ENCODE results near the gene GRM7. TPM values are rescaled to one million over a fixed set of nuclear protein-coding genes. Genes with fewer than 3 reads are reported as not detected.
A peak's percentile ranks its signal among the peaks of the same experiment; 100 is the strongest.

The GRM7 gene
- total and polyA plus RNA-seq, 2 donors = 0.14 to 1.7 TPM

DNA sequence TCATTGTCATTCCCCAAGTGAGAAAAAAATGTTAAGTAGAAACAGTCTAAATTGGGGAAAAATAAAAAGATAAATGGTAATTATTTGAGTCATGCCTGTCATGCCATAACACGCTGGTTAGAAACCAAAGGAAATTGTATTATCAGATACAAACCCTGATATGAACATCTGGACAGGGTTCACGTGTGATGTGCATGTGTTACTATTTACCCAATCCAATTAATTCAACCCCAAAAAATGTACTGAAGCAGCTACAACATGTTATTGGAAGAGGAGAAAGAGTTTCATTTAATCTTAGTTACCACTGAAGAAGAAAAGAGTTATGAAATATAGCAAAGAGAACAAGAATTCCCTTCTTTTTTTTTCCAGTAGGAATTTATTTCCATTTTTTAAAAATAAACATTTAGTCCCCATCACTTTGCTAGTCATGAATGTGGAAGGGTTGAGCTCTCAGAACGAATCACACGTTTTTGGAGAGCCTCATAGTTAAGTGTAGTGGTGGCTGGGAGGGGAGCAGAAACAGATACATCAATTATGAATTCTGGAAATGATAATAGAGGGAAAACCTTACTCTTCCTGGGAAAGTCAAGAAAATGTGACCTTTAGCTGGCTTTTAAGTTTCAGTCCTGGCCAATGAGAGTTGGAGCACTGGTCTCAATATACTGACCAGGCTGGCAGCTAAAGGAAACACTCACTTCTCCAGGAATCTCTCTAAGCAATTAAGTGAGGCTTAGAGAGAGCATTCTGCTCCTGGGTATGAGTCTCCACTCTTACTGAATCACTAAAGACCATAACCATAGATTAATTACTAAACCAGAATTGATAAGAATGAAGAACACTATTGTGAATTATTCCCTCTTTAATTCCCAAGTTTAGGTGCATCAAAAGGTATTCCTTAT, 796.5 kb downstream of the GRM7 start:
- DNase-seq (ENCODE audit: low read depth in 6 of 9, low spot score in 9 of 9) = no peak
- Histone ChIP-seq H3K27me3 (ENCODE audit: control insufficient read depth in 2 of 2, insufficient read depth in 1 of 2, low read length in 1 of 2) (no peaks in the 10 kb centered on the region), H3K27ac (ENCODE audit: low read depth in 1 of 2, low read length in 1 of 2) (no peak overlapping the region), H3K9me3 (ENCODE audit: control insufficient read depth in 2 of 2, insufficient read depth in 1 of 2, low read length in 1 of 2) (no peaks in the 10 kb centered on the region), H3K4me3 (ENCODE audit: low read length in 2 of 2) (no peak overlapping the region), H3K4me1 (ENCODE audit: control insufficient read depth in 2 of 2, insufficient read depth in 2 of 2, low read length in 2 of 2) (no peaks in the 10 kb centered on the region), H3K36me3 (ENCODE audit: control insufficient read depth in 2 of 2, insufficient read depth in 2 of 2, low read length in 1 of 2) (no peaks in the 10 kb centered on the region)
- WGBS = 73% methylated on average over 4 of the region's 4 CpGs

DNA sequence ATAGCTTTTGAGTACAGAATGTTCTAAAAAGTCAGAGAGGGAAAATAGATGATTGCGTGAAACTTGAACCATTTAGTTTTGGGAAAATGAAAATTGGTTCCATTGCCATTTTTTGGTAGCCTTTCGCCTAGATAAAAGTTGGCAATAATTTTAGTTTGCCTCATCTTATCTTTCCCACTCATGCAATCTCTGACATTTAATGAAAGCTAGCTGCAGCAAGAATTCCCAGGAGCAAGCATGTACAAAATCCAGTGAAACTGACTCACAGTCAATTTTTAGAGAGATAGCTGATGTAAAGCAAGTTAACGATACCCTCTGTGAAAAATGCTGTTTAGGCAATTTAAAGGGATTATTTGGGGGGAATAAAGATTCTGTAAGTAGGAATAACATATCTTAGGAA, 797.4 kb downstream of the GRM7 start:
- WGBS = 96% methylated on average over 3 of the region's 3 CpGs
- H3K27ac ChIP-seq (ENCODE audit: low read depth in 1 of 2, low read length in 1 of 2) = no peak overlapping the region
- no peak for DNase-seq (ENCODE audit: low read depth in 6 of 9, low spot score in 9 of 9)
- no peaks in the 10 kb centered on the region for H3K27me3 ChIP-seq (ENCODE audit: control insufficient read depth in 2 of 2, insufficient read depth in 1 of 2, low read length in 1 of 2)
- H3K9me3 ChIP-seq (ENCODE audit: control insufficient read depth in 2 of 2, insufficient read depth in 1 of 2, low read length in 1 of 2) = no peaks in the 10 kb centered on the region
- no peaks in the 10 kb centered on the region for H3K36me3 ChIP-seq (ENCODE audit: control insufficient read depth in 2 of 2, insufficient read depth in 2 of 2, low read length in 1 of 2)
- no peaks in the 10 kb centered on the region for H3K4me1 ChIP-seq (ENCODE audit: control insufficient read depth in 2 of 2, insufficient read depth in 2 of 2, low read length in 2 of 2)
- no peak overlapping the region for H3K4me3 ChIP-seq (ENCODE audit: low read length in 2 of 2)

DNA sequence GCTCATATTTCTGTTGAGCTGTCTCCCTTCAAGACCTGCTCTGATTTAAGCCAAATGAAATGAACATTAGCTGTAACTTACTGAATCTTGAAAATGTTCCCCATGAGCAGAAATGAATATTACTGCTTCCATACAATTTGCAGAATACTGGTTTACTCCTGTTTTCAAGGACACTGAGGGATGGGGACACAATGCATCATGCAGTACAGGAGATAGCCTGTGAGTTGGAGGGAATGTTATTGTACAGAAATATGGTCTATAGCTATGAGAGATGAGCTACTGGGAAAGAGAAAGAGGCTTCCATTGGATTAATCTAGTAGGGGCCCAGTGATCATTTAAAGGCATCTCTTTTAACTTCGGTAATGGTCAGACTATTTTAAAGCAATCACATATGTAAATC, 798.2 kb downstream of the GRM7 start:
- DNase-seq (ENCODE audit: low read depth in 6 of 9, low spot score in 9 of 9) = no peak
- H3K36me3 ChIP-seq (ENCODE audit: control insufficient read depth in 2 of 2, insufficient read depth in 2 of 2, low read length in 1 of 2) = no peaks in the 10 kb centered on the region
- no peak overlapping the region for H3K4me3 ChIP-seq (ENCODE audit: low read length in 2 of 2)
- H3K27me3 ChIP-seq (ENCODE audit: control insufficient read depth in 2 of 2, insufficient read depth in 1 of 2, low read length in 1 of 2) = no peaks in the 10 kb centered on the region
- WGBS = 96% methylated on average over 1 of the region's 1 CpG
- no peaks in the 10 kb centered on the region for H3K4me1 ChIP-seq (ENCODE audit: control insufficient read depth in 2 of 2, insufficient read depth in 2 of 2, low read length in 2 of 2)
- no peak overlapping the region for H3K27ac ChIP-seq (ENCODE audit: low read depth in 1 of 2, low read length in 1 of 2)
- no peaks in the 10 kb centered on the region for H3K9me3 ChIP-seq (ENCODE audit: control insufficient read depth in 2 of 2, insufficient read depth in 1 of 2, low read length in 1 of 2)

DNA sequence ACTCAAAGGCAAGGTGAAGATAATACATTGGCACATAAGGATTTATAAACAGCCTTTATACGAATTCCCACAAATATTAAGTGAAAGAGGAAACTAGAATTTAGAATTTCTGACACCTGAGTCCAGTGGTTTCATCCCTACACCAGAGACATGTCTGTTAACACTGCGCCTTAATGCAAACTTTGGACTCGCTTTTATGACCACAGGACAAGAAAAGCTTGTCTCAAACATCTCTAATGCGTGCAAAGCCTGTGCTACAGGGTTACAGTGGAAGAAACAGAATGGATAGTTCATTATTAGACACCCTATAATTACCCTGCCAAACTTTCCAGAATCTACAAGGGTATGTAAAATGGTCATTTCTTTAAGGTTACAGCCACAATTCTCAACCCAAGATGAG, 802.9 kb downstream of the GRM7 start:
- no peaks in the 10 kb centered on the region for H3K4me1 ChIP-seq (ENCODE audit: control insufficient read depth in 2 of 2, insufficient read depth in 2 of 2, low read length in 2 of 2)
- WGBS = 92% methylated on average over 4 of the region's 4 CpGs
- no peak overlapping the region for H3K27ac ChIP-seq (ENCODE audit: low read depth in 1 of 2, low read length in 1 of 2)
- no peaks in the 10 kb centered on the region for H3K27me3 ChIP-seq (ENCODE audit: control insufficient read depth in 2 of 2, insufficient read depth in 1 of 2, low read length in 1 of 2)
- H3K36me3 ChIP-seq (ENCODE audit: control insufficient read depth in 2 of 2, insufficient read depth in 2 of 2, low read length in 1 of 2) = no peaks in the 10 kb centered on the region
- DNase-seq (ENCODE audit: low read depth in 6 of 9, low spot score in 9 of 9) = no peak
- no peaks in the 10 kb centered on the region for H3K9me3 ChIP-seq (ENCODE audit: control insufficient read depth in 2 of 2, insufficient read depth in 1 of 2, low read length in 1 of 2)
- H3K4me3 ChIP-seq (ENCODE audit: low read length in 2 of 2) = no peak overlapping the region

DNA sequence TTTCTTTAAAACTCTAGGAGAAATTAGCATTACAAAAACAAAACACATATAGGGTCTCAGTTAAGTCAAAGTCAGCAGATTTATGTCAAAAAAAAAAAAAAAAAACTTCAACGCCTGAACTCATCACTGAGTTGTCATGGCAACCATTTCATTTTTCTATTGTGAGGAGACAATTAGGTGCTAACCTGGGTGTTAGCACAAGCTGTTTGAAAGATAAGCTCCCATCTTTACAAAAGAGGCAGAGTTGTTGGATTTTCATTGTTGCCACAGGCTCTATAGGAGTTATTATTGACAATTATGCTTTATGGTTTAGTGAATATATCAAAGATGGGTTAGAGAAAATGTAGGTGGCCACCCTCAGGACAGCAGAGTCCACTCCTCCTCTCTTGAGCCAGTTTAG, 806.9 kb downstream of the GRM7 start:
- Histone ChIP-seq H3K27ac (ENCODE audit: low read depth in 1 of 2, low read length in 1 of 2) (no peak overlapping the region), H3K9me3 (ENCODE audit: control insufficient read depth in 2 of 2, insufficient read depth in 1 of 2, low read length in 1 of 2) (no peaks in the 10 kb centered on the region), H3K36me3 (ENCODE audit: control insufficient read depth in 2 of 2, insufficient read depth in 2 of 2, low read length in 1 of 2) (no peaks in the 10 kb centered on the region), H3K4me1 (ENCODE audit: control insufficient read depth in 2 of 2, insufficient read depth in 2 of 2, low read length in 2 of 2) (no peaks in the 10 kb centered on the region), H3K27me3 (ENCODE audit: control insufficient read depth in 2 of 2, insufficient read depth in 1 of 2, low read length in 1 of 2) (no peaks in the 10 kb centered on the region), H3K4me3 (ENCODE audit: low read length in 2 of 2) (no peak overlapping the region)
- WGBS = 94% methylated on average over 1 of the region's 1 CpG
- no peak for DNase-seq (ENCODE audit: low read depth in 6 of 9, low spot score in 9 of 9)

DNA sequence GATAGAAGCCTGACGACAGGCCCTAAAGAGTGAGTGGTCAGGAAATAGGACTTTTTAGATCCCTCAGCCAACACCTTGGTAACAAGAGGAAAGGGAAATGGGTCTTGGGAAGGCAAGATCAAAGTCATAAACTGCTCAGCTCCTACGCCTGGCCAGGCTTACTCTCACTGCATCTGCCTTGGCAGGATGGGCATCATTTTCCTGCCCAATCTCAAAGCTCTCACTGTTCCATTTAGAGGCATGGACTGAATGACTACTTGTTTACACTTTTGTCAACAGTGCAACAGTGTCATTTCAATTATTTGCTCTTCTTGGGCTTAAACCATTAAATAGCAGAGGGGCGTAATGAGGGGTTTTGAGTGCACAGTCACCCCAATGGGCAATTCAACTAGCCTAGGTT, 808.7 kb downstream of the GRM7 start:
- 90% methylated on average over 3 of the region's 3 CpGs for WGBS
- no peak for DNase-seq (ENCODE audit: low read depth in 6 of 9, low spot score in 9 of 9)
- H3K4me1 ChIP-seq (ENCODE audit: control insufficient read depth in 2 of 2, insufficient read depth in 2 of 2, low read length in 2 of 2) = no peaks in the 10 kb centered on the region
- H3K36me3 ChIP-seq (ENCODE audit: control insufficient read depth in 2 of 2, insufficient read depth in 2 of 2, low read length in 1 of 2) = no peaks in the 10 kb centered on the region
- H3K4me3 ChIP-seq (ENCODE audit: low read length in 2 of 2) = no peak overlapping the region
- no peaks in the 10 kb centered on the region for H3K27me3 ChIP-seq (ENCODE audit: control insufficient read depth in 2 of 2, insufficient read depth in 1 of 2, low read length in 1 of 2)
- no peaks in the 10 kb centered on the region for H3K9me3 ChIP-seq (ENCODE audit: control insufficient read depth in 2 of 2, insufficient read depth in 1 of 2, low read length in 1 of 2)
- no peak overlapping the region for H3K27ac ChIP-seq (ENCODE audit: low read depth in 1 of 2, low read length in 1 of 2)

DNA sequence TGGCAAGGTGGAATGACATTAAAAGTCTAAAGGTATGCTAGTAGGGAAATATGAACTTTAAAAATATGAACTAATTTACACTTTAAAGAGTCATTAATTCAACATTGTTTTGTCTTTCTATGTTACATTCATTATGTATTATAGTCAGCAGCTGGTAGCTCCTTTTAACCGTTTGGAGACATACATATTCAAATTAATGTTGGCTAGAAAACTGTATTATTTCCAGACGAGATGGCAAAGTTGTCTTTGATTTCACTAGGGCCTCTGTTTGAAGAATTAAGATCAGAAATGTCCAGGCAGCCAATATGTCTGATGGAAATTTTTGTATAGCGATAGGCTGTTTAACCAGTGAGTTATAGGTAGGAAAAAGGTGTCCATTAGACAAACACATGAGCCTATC, 817.6 kb downstream of the GRM7 start:
- Histone ChIP-seq H3K9me3 (ENCODE audit: control insufficient read depth in 2 of 2, insufficient read depth in 1 of 2, low read length in 1 of 2) (no peaks in the 10 kb centered on the region), H3K4me1 (ENCODE audit: control insufficient read depth in 2 of 2, insufficient read depth in 2 of 2, low read length in 2 of 2) (no peaks in the 10 kb centered on the region), H3K4me3 (ENCODE audit: low read length in 2 of 2) (no peak overlapping the region), H3K36me3 (ENCODE audit: control insufficient read depth in 2 of 2, insufficient read depth in 2 of 2, low read length in 1 of 2) (no peaks in the 10 kb centered on the region), H3K27ac (ENCODE audit: low read depth in 1 of 2, low read length in 1 of 2) (no peak overlapping the region), H3K27me3 (ENCODE audit: control insufficient read depth in 2 of 2, insufficient read depth in 1 of 2, low read length in 1 of 2) (no peaks in the 10 kb centered on the region)
- no peak for DNase-seq (ENCODE audit: low read depth in 6 of 9, low spot score in 9 of 9)
- 92% methylated on average over 3 of the region's 3 CpGs for WGBS

DNA sequence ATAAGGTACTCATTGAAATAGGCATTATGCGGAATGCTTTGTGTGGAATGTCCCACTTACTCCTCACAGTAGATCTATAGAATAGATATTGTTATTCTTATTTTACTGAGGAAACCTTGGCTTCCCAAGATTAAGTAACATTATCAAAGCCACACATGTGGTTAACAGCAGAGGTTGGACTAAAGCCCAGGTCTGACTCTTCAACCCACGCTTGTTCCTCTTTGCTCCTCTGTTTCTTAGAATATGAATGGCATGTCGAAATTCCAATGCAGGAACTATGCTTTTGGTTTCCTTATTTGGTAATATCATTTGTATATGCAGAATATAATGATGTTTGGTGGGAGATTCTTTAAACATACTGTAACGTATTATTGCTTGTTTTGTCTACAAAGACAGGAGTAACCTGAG, 821.9 kb downstream of the GRM7 start:
- Histone ChIP-seq H3K36me3 (ENCODE audit: control insufficient read depth in 2 of 2, insufficient read depth in 2 of 2, low read length in 1 of 2) (no peaks in the 10 kb centered on the region), H3K9me3 (ENCODE audit: control insufficient read depth in 2 of 2, insufficient read depth in 1 of 2, low read length in 1 of 2) (no peaks in the 10 kb centered on the region), H3K27me3 (ENCODE audit: control insufficient read depth in 2 of 2, insufficient read depth in 1 of 2, low read length in 1 of 2) (no peaks in the 10 kb centered on the region), H3K4me3 (ENCODE audit: low read length in 2 of 2) (no peak overlapping the region), H3K27ac (ENCODE audit: low read depth in 1 of 2, low read length in 1 of 2) (no peak overlapping the region), H3K4me1 (ENCODE audit: control insufficient read depth in 2 of 2, insufficient read depth in 2 of 2, low read length in 2 of 2) (no peaks in the 10 kb centered on the region)
- DNase-seq (ENCODE audit: low read depth in 6 of 9, low spot score in 9 of 9) = peak in 1 of 9 donors; percentile 5
- WGBS = 39% methylated on average over 4 of the region's 4 CpGs

DNA sequence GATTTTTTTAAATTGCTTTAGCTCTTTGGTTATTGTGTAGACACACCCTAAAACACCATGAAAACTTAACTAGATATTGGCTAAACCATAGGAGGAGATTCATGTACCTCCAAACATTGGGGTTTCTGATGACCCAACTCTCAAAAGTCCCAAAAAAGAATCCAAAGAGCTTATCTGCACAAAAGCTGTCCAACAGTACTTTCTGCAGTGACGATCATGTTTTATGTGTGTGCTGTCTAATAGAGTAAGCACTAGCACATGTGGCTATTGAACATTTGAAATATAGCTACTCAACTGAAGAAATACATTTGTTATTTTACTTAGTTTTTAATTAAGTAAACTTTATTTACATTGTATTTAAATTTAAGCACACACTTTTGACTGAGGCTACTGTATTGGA, 822.5 kb downstream of the GRM7 start:
- H3K4me3 ChIP-seq (ENCODE audit: low read length in 2 of 2) = no peak overlapping the region
- H3K27ac ChIP-seq (ENCODE audit: low read depth in 1 of 2, low read length in 1 of 2) = no peak overlapping the region
- no peaks in the 10 kb centered on the region for H3K9me3 ChIP-seq (ENCODE audit: control insufficient read depth in 2 of 2, insufficient read depth in 1 of 2, low read length in 1 of 2)
- H3K27me3 ChIP-seq (ENCODE audit: control insufficient read depth in 2 of 2, insufficient read depth in 1 of 2, low read length in 1 of 2) = no peaks in the 10 kb centered on the region
- 91% methylated on average over 1 of the region's 1 CpG for WGBS
- no peaks in the 10 kb centered on the region for H3K36me3 ChIP-seq (ENCODE audit: control insufficient read depth in 2 of 2, insufficient read depth in 2 of 2, low read length in 1 of 2)
- H3K4me1 ChIP-seq (ENCODE audit: control insufficient read depth in 2 of 2, insufficient read depth in 2 of 2, low read length in 2 of 2) = no peaks in the 10 kb centered on the region
- no peak for DNase-seq (ENCODE audit: low read depth in 6 of 9, low spot score in 9 of 9)

All from thymus (tissue), 11 donors.